Vagina (tissue), 2 donors: ENCODE results near the gene IL17RC. TPM values are rescaled to one million over a fixed set of nuclear protein-coding genes. Genes with fewer than 3 reads are reported as not detected.
"Not testable (repeated sequence)": the region's sequence is repeated elsewhere in the genome, so short reads cannot be mapped to it uniquely, and the experiment has no call there.

ENCODE experiments used
- DNase-seq, 2 donors: peaks; one replicate each; pipeline ENCODE4 v3.0.0-alpha.2; 2017; ENCODE audit errors: extremely low spot score in 2 of 2
- H3K27ac ChIP-seq: fragments of 200-600 bp; sonication (generic); one replicate; pipeline ENCODE4 v1.5.1; 2019
- H3K27me3 ChIP-seq: fragments of 200-600 bp; sonication (generic); one replicate; pipeline ENCODE4 v1.5.1; 2019
- H3K36me3 ChIP-seq, 2 donors: fragments of 200-600 bp; sonication (generic); one replicate each; pipeline ENCODE4 v1.5.1; 2017 to 2019
- H3K4me1 ChIP-seq: fragments of 200-600 bp; sonication (generic); one replicate; pipeline ENCODE4 v1.5.1; 2019
- H3K4me3 ChIP-seq, 2 donors: fragments of 200-600 bp; sonication (generic); 1 replicate in 1 of 2; 2 replicates in 1 of 2; pipeline ENCODE4 v1.5.1; 2016 to 2019
- H3K9me3 ChIP-seq: fragments of 200-600 bp; sonication (generic); one replicate; pipeline ENCODE4 v1.5.1; 2019
- CTCF ChIP-seq, 3 experiments: fragments of 450-650 bp in 2 of 3; fragments of 200-600 bp in 1 of 3; sonication (generic) in 1 of 3; IDR thresholded peaks; one replicate each; pipeline ENCODE4 v1.5.1; 2017 to 2019; ENCODE audit warnings: antibody characterized with exemption in 3 of 3, mild to moderate bottlenecking in 2 of 3, moderate library complexity in 2 of 3
- POLR2A ChIP-seq, 2 donors: fragments of 450-650 bp; IDR thresholded peaks; one replicate each; pipeline ENCODE4 v1.6.1; 2017; ENCODE audit warnings: antibody characterized with exemption in 2 of 2, mild to moderate bottlenecking in 2 of 2, moderate library complexity in 2 of 2
- POLR2AphosphoS5 ChIP-seq, 2 donors: sonication (generic); formaldehyde crosslinking; IDR thresholded peaks; one replicate each; pipeline ENCODE4 v1.9.0; 2017; ENCODE audit warnings: antibody characterized with exemption in 2 of 2, mild to moderate bottlenecking in 2 of 2, low read depth in 1 of 2; ENCODE audit not compliant: insufficient read depth in 1 of 2
- intact Hi-C: fragments of 100-400 bp; cut with DNase I; formaldehyde crosslinking; loops from one replicate; pipeline ENCODE4 v1.15.1; 2023
- total RNA-seq: library from RNA; depleted of rRNA; stranded (reverse); fragments of >200 nt; gene quantifications from one replicate; pipeline ENCODE4 v1.2.3, GENCODE V29; 2016

IL17RC gene
- total RNA-seq, 1 donor from 2014 or later: 66.3 TPM

GRCh38 chr3:9888540-9888939, 28.4 kb upstream of the IL17RC start:
- H3K36me3 ChIP-seq: peaks cover 0 to 15% of the 10 kb centered on the region in 2 donors
- peaks cover 51% of the 10 kb centered on the region for H3K4me1 ChIP-seq
- TF ChIP-seq POLR2AphosphoS5 (IDR thresholded peaks at IDR 0.05; ENCODE audit: insufficient read depth in 1 of 2, low read depth in 1 of 2) (no peak), POLR2A (IDR thresholded peaks at IDR 0.05) (no peak), CTCF (IDR thresholded peaks at IDR 0.05) (no peak)
- no peak for DNase-seq
- intact Hi-C loops: no loop called here
- no peak overlapping the region for H3K27ac ChIP-seq
- H3K27me3 ChIP-seq: no peaks in the 10 kb centered on the region
- H3K9me3 ChIP-seq: no peaks in the 10 kb centered on the region
- no peak overlapping the region for H3K4me3 ChIP-seq

GRCh38 chr3:9889405-9889804, 27.5 kb upstream of the IL17RC start:
- Histone ChIP-seq H3K36me3 (peaks cover 0 to 15% of the 10 kb centered on the region in 2 donors), H3K27ac (no peak overlapping the region), H3K9me3 (no peaks in the 10 kb centered on the region), H3K4me1 (peaks cover 53% of the 10 kb centered on the region), H3K27me3 (no peaks in the 10 kb centered on the region), H3K4me3 (no peak overlapping the region)
- intact Hi-C loops: no loop called here
- DNase-seq: no peak
- TF ChIP-seq CTCF (IDR thresholded peaks at IDR 0.05) (no peak), POLR2A (IDR thresholded peaks at IDR 0.05) (no peak), POLR2AphosphoS5 (IDR thresholded peaks at IDR 0.05; ENCODE audit: insufficient read depth in 1 of 2, low read depth in 1 of 2) (no peak)

GRCh38 chr3:9890249-9891071, 26.4 kb upstream of the IL17RC start, which contains the start of gene JAGN1:
Gene JAGN1, plus strand, starts transcription at chr3:9890610. Its CDS starts 113 bp downstream, at chr3:9890723.
- peaks cover 0 to 15% of the 10 kb centered on the region in 2 donors for H3K36me3 ChIP-seq
- peak within 1 kb of the TSS; percentile 94 for H3K27ac ChIP-seq
- peaks cover 47% of the 10 kb centered on the region for H3K4me1 ChIP-seq
- TF ChIP-seq CTCF (IDR thresholded peaks at IDR 0.05) (no peak), POLR2A (IDR thresholded peaks at IDR 0.05) (peak in 1 of 2 donors; percentile 91), POLR2AphosphoS5 (IDR thresholded peaks at IDR 0.05; ENCODE audit: insufficient read depth in 1 of 2, low read depth in 1 of 2) (peak; percentile 79 to 98)
- no peaks in the 10 kb centered on the region for H3K27me3 ChIP-seq
- H3K4me3 ChIP-seq: peak within 1 kb of the TSS; percentile 79 to 93
- no peaks in the 10 kb centered on the region for H3K9me3 ChIP-seq
- DNase-seq: no peak
- intact Hi-C loops: no loop called here

GRCh38 chr3:9891072-9891622, 25.8 kb upstream of the IL17RC start:
- H3K4me1 ChIP-seq: peaks cover 45% of the 10 kb centered on the region
- no peak for DNase-seq
- H3K27ac ChIP-seq: peak overlapping the region; percentile 94
- intact Hi-C loops: no loop called here
- H3K36me3 ChIP-seq: peaks cover 0 to 15% of the 10 kb centered on the region in 2 donors
- H3K4me3 ChIP-seq: peak overlapping the region; percentile 79 to 93
- no peak for TF ChIP-seq CTCF (IDR thresholded peaks at IDR 0.05)
- TF ChIP-seq POLR2A (IDR thresholded peaks at IDR 0.05): no peak
- no peaks in the 10 kb centered on the region for H3K9me3 ChIP-seq
- H3K27me3 ChIP-seq: no peaks in the 10 kb centered on the region

GRCh38 chr3:9893739-9894138, 23.2 kb upstream of the IL17RC start:
- Histone ChIP-seq H3K27me3 (no peaks in the 10 kb centered on the region), H3K36me3 (peaks cover 0 to 15% of the 10 kb centered on the region in 2 donors), H3K27ac (peak overlapping the region; percentile 57), H3K4me1 (peaks cover 53% of the 10 kb centered on the region), H3K9me3 (no peaks in the 10 kb centered on the region), H3K4me3 (no peak overlapping the region)
- no peak for DNase-seq
- intact Hi-C loops: no loop called here
- TF ChIP-seq POLR2A (IDR thresholded peaks at IDR 0.05): no peak
- no peak for TF ChIP-seq POLR2AphosphoS5 (IDR thresholded peaks at IDR 0.05; ENCODE audit: insufficient read depth in 1 of 2, low read depth in 1 of 2)
- no peak for TF ChIP-seq CTCF (IDR thresholded peaks at IDR 0.05)

- DNase-seq, H3K9me3 ChIP-seq, H3K4me3 ChIP-seq, intact Hi-C loops, H3K27me3 ChIP-seq, H3K27ac ChIP-seq: not testable (repeated sequence)
- H3K4me1 ChIP-seq: peaks cover 57% of the 10 kb centered on the region
- H3K36me3 ChIP-seq: peaks cover 0 to 15% of the 10 kb centered on the region in 2 donors
Observed at GRCh38 chr3:9895715-9896114, 21.2 kb upstream of the IL17RC start.

- peaks cover 48% of the 10 kb centered on the region for H3K4me1 ChIP-seq
- H3K27me3 ChIP-seq, intact Hi-C loops: not testable (repeated sequence)
Observed at GRCh38 chr3:9896755-9897407, 20.0 kb upstream of the IL17RC start.

More at GRCh38 chr3:9896755-9897407, 20.0 kb upstream of the IL17RC start:
- H3K36me3 ChIP-seq: peaks cover 0 to 15% of the 10 kb centered on the region in 2 donors
- not testable (repeated sequence) for H3K4me3 ChIP-seq, DNase-seq, H3K27ac ChIP-seq, H3K9me3 ChIP-seq
